ENCODE results near the gene RPL35.

RPL35 gene

DNA sequence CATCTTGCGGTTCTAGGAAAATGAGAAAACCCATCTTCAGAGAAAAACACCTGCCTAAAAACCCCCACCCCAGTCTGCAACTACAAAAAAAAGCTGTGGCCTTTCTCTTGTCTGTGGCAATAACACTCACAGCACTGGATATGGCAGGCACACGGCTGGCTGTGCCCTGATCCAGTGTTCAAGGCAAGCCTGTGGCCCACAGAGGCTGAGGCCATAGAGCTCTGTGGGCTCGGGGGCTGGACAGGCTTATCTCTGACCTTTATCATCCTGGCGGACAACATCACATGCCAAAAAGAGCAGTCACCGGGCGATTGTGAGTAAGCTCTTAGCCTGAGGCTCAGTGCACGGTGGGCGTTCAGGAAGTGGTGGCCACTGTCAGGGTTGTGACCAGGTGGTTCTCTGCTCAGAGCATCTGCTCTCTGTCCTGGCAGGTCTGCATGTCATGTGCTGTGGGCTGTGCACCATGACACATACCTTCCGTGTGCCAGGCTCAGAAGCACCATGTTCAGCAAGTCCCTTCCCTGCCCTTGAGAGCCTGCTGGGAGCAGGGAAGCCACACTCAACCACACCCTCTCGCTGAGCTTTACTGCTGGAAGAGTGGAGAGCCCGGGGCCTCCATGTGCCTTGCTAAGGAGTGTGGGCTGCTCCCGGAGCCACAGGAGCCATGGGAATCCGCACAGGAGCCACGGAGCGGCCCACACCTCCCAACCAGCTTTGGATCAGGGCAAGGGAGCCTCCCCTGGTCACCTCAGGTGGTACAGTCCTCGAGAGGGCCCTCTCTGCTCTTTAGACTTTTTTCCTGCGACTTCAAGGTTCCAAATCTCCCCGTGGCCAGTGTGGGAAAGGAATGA is 43.1 kb downstream of the RPL35 start:
- no peak for DNase-seq

DNA sequence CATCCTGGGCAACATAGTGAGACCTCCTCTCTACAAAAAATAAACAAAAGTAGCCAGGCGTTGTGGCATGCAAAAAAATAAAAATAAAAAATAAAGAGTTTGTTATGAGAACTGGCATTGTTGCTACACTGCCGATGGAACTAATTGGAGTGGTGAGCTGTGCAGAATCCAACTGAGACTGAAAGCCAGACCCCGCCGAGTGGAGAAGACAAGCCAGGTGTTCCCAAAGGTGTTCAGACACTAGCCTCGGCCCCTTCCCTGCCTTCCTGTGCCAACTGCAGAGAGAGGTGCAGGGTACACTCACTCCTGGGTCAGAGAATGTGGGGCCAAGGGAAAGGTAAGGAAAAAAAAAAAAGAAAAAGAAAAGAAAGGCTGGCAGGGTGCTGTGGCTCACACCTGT is 46.2 kb downstream of the RPL35 start:
- no peak for DNase-seq

DNA sequence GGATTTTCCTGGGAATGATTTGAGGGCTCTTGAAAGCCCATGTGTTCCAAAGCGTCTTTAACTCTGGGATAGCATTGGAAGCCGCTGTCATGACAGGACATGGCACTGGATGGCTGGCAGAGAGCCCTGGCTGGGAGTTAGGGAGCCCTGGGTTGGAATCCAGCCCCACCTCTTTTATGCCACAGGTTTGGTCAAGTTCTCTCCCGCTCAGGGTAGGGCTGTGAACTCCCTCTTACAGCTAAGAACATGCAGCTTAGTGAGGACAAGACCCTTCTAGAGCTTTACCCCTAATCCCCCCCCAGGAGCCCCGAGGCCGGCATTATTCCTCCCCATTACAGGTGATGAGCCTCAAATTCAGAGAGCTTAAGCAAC is 47.6 kb downstream of the RPL35 start:
- DNase-seq: no peak

DNA sequence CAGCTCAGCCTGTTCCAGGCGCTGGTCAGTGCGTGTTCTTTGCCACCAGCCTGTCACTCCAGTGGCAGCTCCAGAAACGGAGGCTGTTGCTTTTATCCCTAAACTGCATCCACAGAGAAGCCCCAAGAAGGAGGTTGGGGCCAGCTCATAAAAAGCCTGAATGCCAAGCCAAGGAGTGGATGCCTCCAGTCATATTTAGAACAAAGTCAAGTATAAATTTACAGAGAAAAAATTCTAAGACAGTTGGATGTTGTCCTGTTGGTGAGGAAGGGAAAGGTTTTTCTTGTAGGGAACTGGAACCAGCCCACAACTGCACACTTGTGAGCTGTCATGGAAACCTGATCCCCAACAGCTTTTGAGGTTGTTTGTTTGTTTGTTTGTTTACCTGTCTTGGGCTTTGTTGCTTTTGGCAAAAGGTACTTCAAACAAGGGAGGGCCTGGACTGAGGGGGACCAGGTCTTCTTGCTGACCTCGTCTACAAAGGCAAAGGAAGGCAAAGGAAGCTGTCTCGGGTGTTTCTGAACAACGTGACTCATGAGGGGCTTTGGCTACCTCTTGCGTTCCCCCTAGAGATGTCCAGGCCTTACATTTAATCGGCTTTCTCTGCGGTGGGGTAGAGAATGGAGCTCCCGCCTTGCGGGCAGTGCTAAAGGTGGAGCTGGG is 48.1 kb downstream of the RPL35 start:
- no peak for DNase-seq

GRCh38 chr9:124813041-124813440 is 48.7 kb downstream of the RPL35 start:
- no peak for DNase-seq

DNA sequence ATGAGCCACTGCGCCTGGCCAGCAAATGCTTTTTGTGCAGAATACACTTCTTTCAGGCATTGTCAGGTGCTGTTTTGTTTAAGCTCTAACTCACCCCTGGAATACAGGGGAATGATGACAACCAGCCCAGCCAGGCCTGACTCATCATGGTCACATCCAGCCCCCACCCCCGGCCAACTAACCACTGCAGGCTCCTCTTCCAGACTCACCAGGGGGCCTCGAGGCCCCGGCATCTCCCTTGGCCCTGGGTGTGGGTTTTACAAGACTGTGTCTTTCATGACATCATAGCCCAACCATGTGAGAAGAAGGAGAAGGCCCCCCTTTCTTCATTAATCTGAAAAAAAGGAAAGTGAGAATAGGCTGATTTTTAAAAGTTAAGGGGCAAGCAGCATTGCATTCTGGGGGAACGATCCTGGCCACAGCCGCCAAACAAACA is 49.3 kb downstream of the RPL35 start:
- no peak for DNase-seq

DNA sequence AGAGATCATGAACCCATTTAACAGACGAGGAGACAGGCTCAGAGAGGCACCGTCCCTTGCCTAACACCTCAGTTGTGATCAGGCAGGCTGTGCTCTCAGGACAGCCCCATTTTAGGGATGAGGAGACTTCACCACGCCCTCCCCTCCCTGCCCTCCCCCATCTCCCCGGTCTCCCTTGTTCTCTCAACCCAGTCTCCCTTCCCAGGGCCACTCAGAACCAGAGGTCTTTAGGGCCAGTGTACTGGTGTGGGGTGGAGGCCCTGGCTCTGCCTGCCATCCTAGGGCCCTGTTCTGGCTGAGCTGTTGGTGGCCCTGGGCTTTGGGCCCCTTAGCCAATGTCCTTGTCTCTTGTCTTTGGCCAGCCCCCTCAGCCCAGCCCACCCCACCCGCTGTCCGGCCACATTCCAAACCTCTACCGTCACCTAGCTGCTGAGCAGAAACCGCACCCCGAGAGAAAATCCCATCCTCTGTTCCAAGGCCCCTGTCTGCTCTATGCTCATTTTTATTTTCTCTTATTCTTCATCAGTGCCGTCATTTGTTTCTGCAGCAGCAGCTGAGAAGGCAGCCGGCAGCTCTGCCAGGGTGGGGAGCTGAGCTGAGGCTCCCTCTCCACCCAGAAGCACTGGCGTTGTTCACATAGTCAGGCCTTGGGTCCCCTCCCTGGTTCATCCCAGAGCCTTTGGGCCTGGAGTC is 50.9 kb downstream of the RPL35 start:
- DNase-seq: no peak

DNA sequence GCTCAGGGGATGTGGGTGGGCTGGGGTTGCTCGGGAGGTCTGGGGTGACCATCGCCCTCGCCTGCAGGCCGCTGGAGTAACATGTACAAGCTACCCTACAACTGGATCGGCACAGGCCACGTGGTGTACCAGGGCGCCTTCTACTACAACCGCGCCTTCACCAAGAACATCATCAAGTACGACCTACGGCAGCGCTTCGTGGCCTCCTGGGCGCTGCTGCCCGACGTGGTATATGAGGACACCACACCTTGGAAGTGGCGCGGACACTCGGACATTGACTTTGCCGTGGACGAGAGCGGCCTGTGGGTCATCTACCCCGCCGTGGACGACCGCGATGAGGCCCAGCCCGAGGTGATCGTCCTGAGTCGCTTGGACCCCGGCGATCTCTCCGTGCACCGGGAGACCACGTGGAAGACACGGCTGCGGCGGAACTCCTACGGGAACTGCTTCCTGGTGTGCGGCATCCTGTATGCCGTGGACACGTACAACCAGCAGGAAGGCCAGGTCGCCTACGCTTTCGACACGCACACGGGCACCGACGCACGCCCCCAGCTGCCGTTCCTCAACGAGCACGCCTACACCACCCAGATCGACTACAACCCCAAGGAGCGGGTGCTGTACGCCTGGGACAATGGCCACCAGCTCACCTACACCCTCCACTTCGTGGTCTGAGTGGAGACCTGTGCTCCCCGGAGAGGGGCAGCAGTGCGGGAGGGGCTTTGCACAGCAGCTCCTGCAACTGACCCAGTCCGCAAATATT is 51.8 kb downstream of the RPL35 start:
- DNase-seq: no peak

- no peak for DNase-seq
These were observed 52.5 kb downstream of the RPL35 start for GRCh38 chr9:124809211-124809610.

DNA sequence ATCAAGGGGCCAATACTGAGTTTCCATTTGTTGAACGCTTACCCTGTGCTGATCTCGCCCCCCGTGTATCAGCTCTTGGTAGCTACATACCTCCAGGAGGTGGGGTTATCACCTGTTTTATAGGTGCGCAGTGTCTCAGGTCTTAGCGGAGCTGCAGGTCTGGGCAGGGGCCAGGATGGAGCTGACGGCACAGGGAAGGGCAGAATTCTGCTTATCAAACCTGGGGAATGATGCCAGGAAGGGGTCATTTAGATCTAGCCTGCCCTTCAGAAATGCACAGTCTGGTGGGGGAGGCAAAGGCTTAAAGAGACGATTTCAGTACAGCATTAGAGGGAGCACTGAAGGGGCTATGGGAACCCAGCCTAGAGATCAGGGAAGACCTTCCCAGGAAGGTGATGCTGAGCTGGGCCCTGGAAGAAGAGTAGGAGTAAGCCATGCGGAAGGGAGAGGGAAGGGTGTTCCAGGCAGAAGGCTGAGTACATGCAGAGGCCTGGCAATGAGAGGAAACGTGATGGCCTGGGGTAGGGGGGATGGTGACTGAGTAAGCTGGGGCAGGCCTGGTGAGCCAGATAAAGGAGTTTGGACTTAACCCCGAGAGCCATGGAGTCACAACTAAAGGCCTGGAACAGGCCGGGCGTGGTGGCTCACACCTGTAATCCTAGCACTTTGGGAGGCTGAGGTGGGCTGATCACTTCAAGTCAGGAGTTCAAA is 53.4 kb downstream of the RPL35 start:
- DNase-seq: no peak

Measured in CD4-positive, alpha-beta T cell treated with Interleukin-1 beta for 1 hour (primary cell).